Measurements from ENCODE around the gene FOXRED2. TPM values are rescaled to one million over a fixed set of nuclear protein-coding genes. Genes with fewer than 3 reads are reported as not detected.
"Not testable (repeated sequence)": the region's sequence is repeated elsewhere in the genome, so short reads cannot be mapped to it uniquely, and the experiment has no call there.

FOXRED2 gene
- total RNA-seq, 2 donors from 2014 or later, result 3.6 to 14.3 TPM

- Histone ChIP-seq H3K27ac (peak overlapping the region; percentile 95), H3K36me3 (no peaks in the 10 kb centered on the region), H3K27me3 (no peaks in the 10 kb centered on the region), H3K4me1 (peaks cover 13% of the 10 kb centered on the region), H3K9me3 (no peaks in the 10 kb centered on the region), H3K9ac (ENCODE audit: low read depth in 2 of 2, low read length in 2 of 2) (peak overlapping the region; percentile 80 to 93), H3K4me3 (peak overlapping the region; percentile 56)
- no peak for TF ChIP-seq CTCF (IDR thresholded peaks at IDR 0.05)
- intact Hi-C loops (cut with DNase I), result loop anchor here (5.0 kb wide), 1 partner anchor 129 kb away; no protein-coding TSS in a partner anchor
- peak; percentile 60 for DNase-seq
Measured at GRCh38 chr22:36455571-36456463, 51.0 kb downstream of the FOXRED2 start.

GRCh38 chr22:36454916-36455570 lies 51.8 kb downstream of the FOXRED2 start:
- H3K36me3 ChIP-seq, result no peaks in the 10 kb centered on the region
- H3K9me3 ChIP-seq, result no peaks in the 10 kb centered on the region
- H3K27ac ChIP-seq, result peak overlapping the region; percentile 95
- peak; percentile 97 for DNase-seq
- TF ChIP-seq CTCF (IDR thresholded peaks at IDR 0.05), result no peak
- no peaks in the 10 kb centered on the region for H3K27me3 ChIP-seq
- peaks cover 13% of the 10 kb centered on the region for H3K4me1 ChIP-seq
- peak overlapping the region; percentile 56 for H3K4me3 ChIP-seq
- intact Hi-C loops (cut with DNase I), result loop anchor here (5.0 kb wide), 1 partner anchor 128 kb away; no protein-coding TSS in a partner anchor
- H3K9ac ChIP-seq (ENCODE audit: low read depth in 2 of 2, low read length in 2 of 2), result peak overlapping the region; percentile 80 to 93

- Histone ChIP-seq H3K4me3 (peak overlapping the region; percentile 56), H3K4me1 (peaks cover 13% of the 10 kb centered on the region)
- no peak for DNase-seq
Measured at GRCh38 chr22:36453855-36454378, 52.9 kb downstream of the FOXRED2 start.

GRCh38 chr22:36452978-36453607 lies 53.7 kb downstream of the FOXRED2 start:
- DNase-seq, result peak; percentile 53
- H3K9me3 ChIP-seq; H3K4me3 ChIP-seq; intact Hi-C loops (cut with DNase I); H3K36me3 ChIP-seq; H3K27me3 ChIP-seq: not testable (repeated sequence)
- H3K27ac ChIP-seq, result peak overlapping the region; percentile 95
- H3K4me1 ChIP-seq, result peaks cover 13% of the 10 kb centered on the region
- peak overlapping the region in 1 of 2 donors; percentile 77 for H3K9ac ChIP-seq (ENCODE audit: low read depth in 2 of 2, low read length in 2 of 2)

More at GRCh38 chr22:36453855-36454378, 52.9 kb downstream of the FOXRED2 start:
- TF ChIP-seq CTCF (IDR thresholded peaks at IDR 0.05), result no peak
- peak overlapping the region in 1 of 2 donors; percentile 77 for H3K9ac ChIP-seq (ENCODE audit: low read depth in 2 of 2, low read length in 2 of 2)
- no peaks in the 10 kb centered on the region for H3K9me3 ChIP-seq
- H3K27ac ChIP-seq, result peak overlapping the region; percentile 95
- no peaks in the 10 kb centered on the region for H3K36me3 ChIP-seq
- no peaks in the 10 kb centered on the region for H3K27me3 ChIP-seq
- intact Hi-C loops (cut with DNase I), result no loop called here

GRCh38 chr22:36452250-36452977 lies 54.4 kb downstream of the FOXRED2 start:
- Histone ChIP-seq H3K4me3 (no peak overlapping the region), H3K9me3 (no peaks in the 10 kb centered on the region), H3K4me1 (peaks cover 13% of the 10 kb centered on the region), H3K9ac (ENCODE audit: low read depth in 2 of 2, low read length in 2 of 2) (peak overlapping the region; percentile 52 to 77), H3K27ac (peak overlapping the region; percentile 95), H3K27me3 (no peaks in the 10 kb centered on the region), H3K36me3 (no peaks in the 10 kb centered on the region)
- intact Hi-C loops (cut with DNase I), result no loop called here
- no peak for TF ChIP-seq CTCF (IDR thresholded peaks at IDR 0.05)
- DNase-seq, result no peak

GRCh38 chr22:36450923-36451322 lies 55.9 kb downstream of the FOXRED2 start:
- Histone ChIP-seq H3K4me1 (peaks cover 13% of the 10 kb centered on the region), H3K27ac (peak overlapping the region; percentile 95)
- H3K9me3 ChIP-seq; DNase-seq; H3K27me3 ChIP-seq; H3K4me3 ChIP-seq; H3K36me3 ChIP-seq; H3K9ac ChIP-seq (ENCODE audit: low read depth in 2 of 2, low read length in 2 of 2); intact Hi-C loops (cut with DNase I): not testable (repeated sequence)
